Subcutaneous adipose tissue (tissue), 4 donors: ENCODE results near the gene KCNIP4. TPM values are rescaled to one million over a fixed set of nuclear protein-coding genes. Genes with fewer than 3 reads are reported as not detected.

Source experiments
- CTCF ChIP-seq: fragments of 450-650 bp; IDR thresholded peaks from one replicate; pipeline ENCODE4 v1.5.1; 2016; ENCODE audit warnings: low read depth, mild to moderate bottlenecking, control low read depth, antibody characterized with exemption, moderate library complexity
- total RNA-seq, 4 donors: library from RNA; depleted of rRNA; stranded (reverse); fragments of >200 nt; gene quantifications; one replicate each; pipeline ENCODE4 v1.1.0, GENCODE V29; 2016

Gene KCNIP4
- total RNA-seq, 4 donors from 2014 or later: 0.34 TPM; not detected in 3

DNA sequence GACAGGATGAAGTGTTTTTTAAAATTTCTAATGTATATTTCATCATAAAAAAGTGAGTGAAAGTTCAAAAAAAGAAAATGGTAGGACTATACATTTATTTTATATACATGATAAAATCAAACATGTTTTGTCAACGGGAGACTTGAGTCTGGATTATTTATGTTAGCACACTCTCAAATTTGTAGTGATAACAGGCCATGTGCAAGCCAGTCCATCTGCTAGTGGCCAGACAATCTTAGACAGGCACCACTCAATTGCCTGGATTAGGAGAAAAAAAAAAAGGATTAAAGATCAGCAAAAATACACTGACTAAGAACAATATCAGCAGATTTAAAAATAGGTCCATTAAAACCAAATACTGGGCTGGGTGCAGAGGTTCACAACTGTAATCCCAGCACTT lies 71.9 kb downstream of the KCNIP4 start:
- no peak for TF ChIP-seq CTCF

DNA sequence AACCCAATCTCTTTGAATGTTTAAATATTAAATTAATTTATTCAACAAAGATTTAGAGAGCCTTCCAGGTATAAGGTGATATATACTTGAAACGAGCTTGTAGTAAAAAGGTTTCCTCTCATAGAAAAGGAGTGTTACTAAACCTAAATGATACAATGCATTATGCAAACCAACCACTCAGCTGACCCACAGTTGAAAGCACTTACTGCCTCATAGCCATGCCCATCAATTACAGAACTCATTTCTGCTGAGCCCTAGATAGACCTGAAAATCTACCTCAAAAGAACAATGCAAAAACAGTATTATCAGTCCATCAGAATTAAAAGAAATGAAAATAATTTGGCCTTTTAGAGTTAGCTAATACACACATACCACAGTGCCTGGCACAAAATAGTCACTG lies 75.4 kb downstream of the KCNIP4 start:
- no peak for TF ChIP-seq CTCF

DNA sequence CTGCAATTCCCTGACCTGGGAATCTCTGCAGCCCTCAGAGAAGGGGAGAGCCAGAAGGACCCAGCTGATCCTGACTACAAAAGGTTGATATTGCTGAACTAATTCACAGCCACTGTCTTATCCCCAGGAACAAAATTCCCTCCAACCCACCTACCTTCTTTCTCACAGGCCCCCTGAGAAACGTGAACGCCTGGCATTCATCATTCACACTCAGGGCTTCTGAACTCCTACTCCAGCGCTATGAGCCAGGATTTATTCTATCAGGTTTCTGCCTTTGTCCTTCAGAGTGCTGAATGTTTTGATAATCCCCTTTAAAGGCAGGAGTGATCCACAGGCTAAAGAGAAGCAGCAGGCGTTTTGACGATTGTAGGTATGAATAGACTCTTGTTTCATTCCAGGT lies 76.5 kb downstream of the KCNIP4 start:
- no peak for TF ChIP-seq CTCF

GRCh38 chr4:21869978-21870745 lies 78.4 kb downstream of the KCNIP4 start:
- no peak for TF ChIP-seq CTCF

DNA sequence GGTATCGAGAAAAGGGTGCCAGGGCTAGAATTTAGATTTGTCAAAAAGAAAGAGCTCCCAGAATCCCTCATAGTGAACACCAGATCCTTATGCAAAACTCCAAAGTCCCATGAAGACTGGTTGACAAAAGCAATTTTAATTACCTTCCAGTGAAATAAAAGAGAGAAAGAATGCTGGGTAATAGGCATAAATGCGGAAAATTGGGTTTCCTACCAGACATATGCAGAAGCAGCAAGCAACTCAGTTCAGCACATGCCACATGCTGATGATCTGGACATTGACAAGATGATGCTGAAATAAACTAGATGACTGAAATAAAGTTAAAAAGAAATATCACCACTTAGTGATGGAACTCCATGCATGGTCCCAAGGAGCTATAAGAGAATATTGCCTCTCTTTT lies 83.9 kb downstream of the KCNIP4 start:
- no peak for TF ChIP-seq CTCF

- TF ChIP-seq CTCF: no peak
Measured at GRCh38 chr4:21862917-21863316, 85.7 kb downstream of the KCNIP4 start.

DNA sequence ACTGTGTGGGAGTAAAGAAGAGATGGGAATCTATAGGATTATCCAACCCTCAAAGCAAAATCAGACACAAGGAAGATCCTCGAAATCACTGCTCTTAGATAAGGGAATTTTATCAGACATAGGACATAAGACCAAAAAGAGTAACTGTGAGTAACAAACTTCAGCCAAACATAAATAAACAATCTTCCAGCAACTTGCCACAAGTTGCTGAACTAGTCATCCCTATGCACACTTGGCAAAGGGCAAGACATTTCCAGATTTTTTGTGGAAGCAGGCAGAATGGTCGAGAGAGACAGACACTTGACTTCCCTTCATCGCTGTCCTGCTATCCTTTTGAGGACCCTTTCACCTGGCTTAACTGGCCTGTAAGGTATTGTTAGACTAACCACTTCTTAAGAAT lies 89.6 kb downstream of the KCNIP4 start:
- TF ChIP-seq CTCF: no peak
